ENCODE data around the gene ADAMTS16.

DNA sequence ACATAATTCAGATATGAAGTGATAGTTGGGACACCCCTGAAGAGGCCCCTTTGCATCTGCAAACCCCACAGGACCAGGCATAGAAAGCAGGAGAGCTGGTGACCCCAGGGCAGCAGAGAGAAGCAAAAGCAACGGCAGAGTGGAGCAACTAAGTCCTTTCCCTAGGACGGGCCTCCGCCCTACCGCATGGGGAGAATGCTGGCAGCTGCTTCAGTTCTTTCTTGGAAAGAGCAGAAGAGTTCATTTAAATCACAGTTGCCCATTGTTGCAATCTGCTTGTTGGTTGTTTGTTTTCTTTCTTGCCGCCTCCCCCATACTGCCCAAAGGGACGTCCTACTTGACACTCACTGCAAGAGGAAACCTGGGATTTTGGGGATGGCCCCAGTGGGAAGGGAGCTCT, 126.2 kb downstream of the ADAMTS16 start:
- TF ChIP-seq, protein P1, sequence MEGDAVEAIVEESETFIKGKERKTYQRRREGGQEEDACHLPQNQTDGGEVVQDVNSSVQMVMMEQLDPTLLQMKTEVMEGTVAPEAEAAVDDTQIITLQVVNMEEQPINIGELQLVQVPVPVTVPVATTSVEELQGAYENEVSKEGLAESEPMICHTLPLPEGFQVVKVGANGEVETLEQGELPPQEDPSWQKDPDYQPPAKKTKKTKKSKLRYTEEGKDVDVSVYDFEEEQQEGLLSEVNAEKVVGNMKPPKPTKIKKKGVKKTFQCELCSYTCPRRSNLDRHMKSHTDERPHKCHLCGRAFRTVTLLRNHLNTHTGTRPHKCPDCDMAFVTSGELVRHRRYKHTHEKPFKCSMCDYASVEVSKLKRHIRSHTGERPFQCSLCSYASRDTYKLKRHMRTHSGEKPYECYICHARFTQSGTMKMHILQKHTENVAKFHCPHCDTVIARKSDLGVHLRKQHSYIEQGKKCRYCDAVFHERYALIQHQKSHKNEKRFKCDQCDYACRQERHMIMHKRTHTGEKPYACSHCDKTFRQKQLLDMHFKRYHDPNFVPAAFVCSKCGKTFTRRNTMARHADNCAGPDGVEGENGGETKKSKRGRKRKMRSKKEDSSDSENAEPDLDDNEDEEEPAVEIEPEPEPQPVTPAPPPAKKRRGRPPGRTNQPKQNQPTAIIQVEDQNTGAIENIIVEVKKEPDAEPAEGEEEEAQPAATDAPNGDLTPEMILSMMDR (IDR thresholded peaks at IDR 0.05) = no peak
- no peak for TF ChIP-seq POLR2AphosphoS5 (IDR thresholded peaks at IDR 0.05)
- TF ChIP-seq EP300 (IDR thresholded peaks at IDR 0.05) = no peak
